Neural progenitor cell (in vitro differentiated cells): ENCODE measurements around the gene PORCN.

Experiments
- CTCF ChIP-seq: fragments of 200-600 bp; sonication (generic); IDR thresholded peaks from 2 replicates; pipeline ENCODE4 v1.5.1; 2017; ENCODE audit warnings: antibody characterized with exemption, mild to moderate bottlenecking
- EZH2 ChIP-seq: fragments of 200-600 bp; sonication (generic); IDR thresholded peaks from 2 replicates; pipeline ENCODE4 v1.6.1; 2017; ENCODE audit warnings: antibody characterized with exemption, mild to moderate bottlenecking, moderate library complexity

GRCh38 chrX:48513670-48514069 lies 4.9 kb downstream of the PORCN start:
- no peak for TF ChIP-seq CTCF
- TF ChIP-seq EZH2, result no peak
